ENCODE measurements around the gene CACNA2D1.

DNA sequence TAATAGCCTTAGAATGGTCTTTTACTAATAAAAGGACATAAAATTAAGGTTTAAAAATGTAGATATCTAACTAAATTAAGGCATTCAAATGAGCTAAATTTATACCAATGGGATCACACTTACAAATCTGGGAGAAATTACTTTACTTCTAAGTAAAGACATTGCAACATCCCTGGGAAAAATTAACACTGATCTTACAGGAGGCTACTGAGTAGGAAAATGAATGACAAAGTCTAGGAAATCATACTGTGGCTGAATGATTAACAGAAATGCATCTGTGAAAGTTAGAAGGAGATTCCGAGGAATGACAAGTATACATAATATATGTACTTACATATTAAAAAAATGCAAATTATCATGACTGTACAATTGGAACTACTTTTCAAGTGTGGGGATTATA is 38.3 kb downstream of the CACNA2D1 start:
- TF ChIP-seq, protein P1, sequence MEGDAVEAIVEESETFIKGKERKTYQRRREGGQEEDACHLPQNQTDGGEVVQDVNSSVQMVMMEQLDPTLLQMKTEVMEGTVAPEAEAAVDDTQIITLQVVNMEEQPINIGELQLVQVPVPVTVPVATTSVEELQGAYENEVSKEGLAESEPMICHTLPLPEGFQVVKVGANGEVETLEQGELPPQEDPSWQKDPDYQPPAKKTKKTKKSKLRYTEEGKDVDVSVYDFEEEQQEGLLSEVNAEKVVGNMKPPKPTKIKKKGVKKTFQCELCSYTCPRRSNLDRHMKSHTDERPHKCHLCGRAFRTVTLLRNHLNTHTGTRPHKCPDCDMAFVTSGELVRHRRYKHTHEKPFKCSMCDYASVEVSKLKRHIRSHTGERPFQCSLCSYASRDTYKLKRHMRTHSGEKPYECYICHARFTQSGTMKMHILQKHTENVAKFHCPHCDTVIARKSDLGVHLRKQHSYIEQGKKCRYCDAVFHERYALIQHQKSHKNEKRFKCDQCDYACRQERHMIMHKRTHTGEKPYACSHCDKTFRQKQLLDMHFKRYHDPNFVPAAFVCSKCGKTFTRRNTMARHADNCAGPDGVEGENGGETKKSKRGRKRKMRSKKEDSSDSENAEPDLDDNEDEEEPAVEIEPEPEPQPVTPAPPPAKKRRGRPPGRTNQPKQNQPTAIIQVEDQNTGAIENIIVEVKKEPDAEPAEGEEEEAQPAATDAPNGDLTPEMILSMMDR (IDR thresholded peaks at IDR 0.05; ENCODE audit: low read depth, low read length): no peak
- no peak for TF ChIP-seq POLR2A (IDR thresholded peaks at IDR 0.05; ENCODE audit: extremely low read depth, insufficient read length)
- TF ChIP-seq, protein P2, sequence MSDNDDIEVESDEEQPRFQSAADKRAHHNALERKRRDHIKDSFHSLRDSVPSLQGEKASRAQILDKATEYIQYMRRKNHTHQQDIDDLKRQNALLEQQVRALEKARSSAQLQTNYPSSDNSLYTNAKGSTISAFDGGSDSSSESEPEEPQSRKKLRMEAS (IDR thresholded peaks at IDR 0.05; ENCODE audit: low read depth, low read length): no peak
- TF ChIP-seq MYC (IDR thresholded peaks at IDR 0.05; ENCODE audit: low read depth, low read length): no peak
